ENCODE data around the gene ATP6V0D1. TPM values are rescaled to one million over a fixed set of nuclear protein-coding genes. Genes with fewer than 3 reads are reported as not detected.

The ATP6V0D1 gene
- total RNA-seq, 2 donors from 2014 or later, result 79.7 to 95.7 TPM

GRCh38 chr16:67526149-67526791, 45.3 kb upstream of the ATP6V0D1 start:
- no peak for TF ChIP-seq CTCF (IDR thresholded peaks at IDR 0.05)
- no peak overlapping the region for H3K27ac ChIP-seq
- peaks cover 0 to 27% of the 10 kb centered on the region in 2 donors for H3K4me1 ChIP-seq
- no peaks in the 10 kb centered on the region for H3K27me3 ChIP-seq
- H3K4me3 ChIP-seq, result no peak overlapping the region
- H3K9me3 ChIP-seq, result no peaks in the 10 kb centered on the region
- H3K36me3 ChIP-seq, result no peaks in the 10 kb centered on the region
- no peak for DNase-seq (ENCODE audit: low spot score)

GRCh38 chr16:67525176-67525860, 44.4 kb upstream of the ATP6V0D1 start:
- no peak for DNase-seq (ENCODE audit: low spot score)
- Histone ChIP-seq H3K4me3 (no peak overlapping the region), H3K9me3 (no peaks in the 10 kb centered on the region), H3K36me3 (no peaks in the 10 kb centered on the region), H3K4me1 (peaks cover 0 to 22% of the 10 kb centered on the region in 2 donors), H3K27me3 (no peaks in the 10 kb centered on the region), H3K27ac (no peak overlapping the region)
- TF ChIP-seq CTCF (IDR thresholded peaks at IDR 0.05), result no peak

GRCh38 chr16:67521095-67521804, 40.3 kb upstream of the ATP6V0D1 start:
- no peaks in the 10 kb centered on the region for H3K36me3 ChIP-seq
- peak; percentile 98 for DNase-seq (ENCODE audit: low spot score)
- H3K9me3 ChIP-seq, result no peaks in the 10 kb centered on the region
- no peaks in the 10 kb centered on the region for H3K27me3 ChIP-seq
- peak overlapping the region; percentile 91 to 97 for H3K27ac ChIP-seq
- peak overlapping the region; percentile 33 to 49 for H3K4me3 ChIP-seq
- peaks cover 0 to 12% of the 10 kb centered on the region in 2 donors for H3K4me1 ChIP-seq
- peak; percentile 73 to 78 for TF ChIP-seq CTCF (IDR thresholded peaks at IDR 0.05)

GRCh38 chr16:67519242-67519641, 38.3 kb upstream of the ATP6V0D1 start:
- Histone ChIP-seq H3K9me3 (no peaks in the 10 kb centered on the region), H3K4me3 (no peak overlapping the region)
- TF ChIP-seq CTCF (IDR thresholded peaks at IDR 0.05), result no peak

GRCh38 chr16:67518676-67519075, 37.7 kb upstream of the ATP6V0D1 start:
- DNase-seq (ENCODE audit: low spot score), result no peak
- no peak overlapping the region for H3K27ac ChIP-seq

More at GRCh38 chr16:67519242-67519641, 38.3 kb upstream of the ATP6V0D1 start:
- Histone ChIP-seq H3K36me3 (no peaks in the 10 kb centered on the region), H3K27ac (no peak overlapping the region), H3K27me3 (no peaks in the 10 kb centered on the region), H3K4me1 (peaks cover 0 to 12% of the 10 kb centered on the region in 2 donors)
- DNase-seq (ENCODE audit: low spot score), result no peak

More at GRCh38 chr16:67518676-67519075, 37.7 kb upstream of the ATP6V0D1 start:
- no peak for TF ChIP-seq CTCF (IDR thresholded peaks at IDR 0.05)
- H3K27me3 ChIP-seq, result no peaks in the 10 kb centered on the region
- peaks cover 0 to 12% of the 10 kb centered on the region in 2 donors for H3K4me1 ChIP-seq
- no peak overlapping the region for H3K4me3 ChIP-seq
- H3K36me3 ChIP-seq, result no peaks in the 10 kb centered on the region
- no peaks in the 10 kb centered on the region for H3K9me3 ChIP-seq

Measured in right atrium auricular region (tissue), 2 donors.